ENCODE results near the gene CFTR.

GRCh38 chr7:117674617-117675016 is 194.8 kb downstream of the CFTR start:
- TF ChIP-seq CTCF (conservative IDR thresholded peaks at IDR 0.05; ENCODE audit: low read length): no peak
- TF ChIP-seq EZH2phosphoT487 (IDR thresholded peaks at IDR 0.05; ENCODE audit: borderline replicate concordance): no peak
